ACC112 (cell line): ENCODE measurements around the gene TCF7L1.
"Not testable (repeated sequence)": the region's sequence is repeated elsewhere in the genome, so short reads cannot be mapped to it uniquely, and the experiment has no call there.

Experiments used
- H2AFZ ChIP-seq: fragments of 200-600 bp; sonication (generic); one replicate; pipeline ENCODE4 v1.6.0; 2017; ENCODE audit warnings: antibody characterized with exemption, low read length; ENCODE audit not compliant: unreplicated experiment
- H3K27ac ChIP-seq: fragments of 200-600 bp; sonication (generic); 2 replicates; pipeline ENCODE4 v1.5.1; 2014; ENCODE audit warnings: low read depth, mild to moderate bottlenecking, antibody characterized with exemption, low read length, moderate library complexity
- H3K27me3 ChIP-seq: fragments of 200-600 bp; sonication (generic); 2 replicates; pipeline ENCODE4 v1.6.1; 2014; ENCODE audit warnings: mild to moderate bottlenecking, antibody characterized with exemption, low read length, moderate library complexity, mixed read lengths; ENCODE audit not compliant: insufficient read depth
- H3K36me3 ChIP-seq: fragments of 200-600 bp; sonication (generic); 2 replicates; pipeline ENCODE4 v1.6.1; 2016; ENCODE audit warnings: mild to moderate bottlenecking, antibody characterized with exemption, low read length, moderate library complexity, mixed read lengths; ENCODE audit not compliant: insufficient read depth
- H3K4me1 ChIP-seq: fragments of 200-600 bp; sonication (generic); one replicate; pipeline ENCODE4 v1.6.1; 2016; ENCODE audit warnings: low read length, mixed read lengths; ENCODE audit not compliant: insufficient read depth, unreplicated experiment, control insufficient read depth
- H3K4me3 ChIP-seq: fragments of 200-600 bp; sonication (generic); 2 replicates; pipeline ENCODE4 v1.5.1; 2014; ENCODE audit warnings: mild to moderate bottlenecking, low read depth, low read length
- H3K79me2 ChIP-seq: fragments of 200-600 bp; sonication (generic); one replicate; pipeline ENCODE4 v1.6.0; 2016; ENCODE audit warnings: low read length; ENCODE audit not compliant: control insufficient read depth, unreplicated experiment, insufficient read depth

The TCF7L1 gene

DNA sequence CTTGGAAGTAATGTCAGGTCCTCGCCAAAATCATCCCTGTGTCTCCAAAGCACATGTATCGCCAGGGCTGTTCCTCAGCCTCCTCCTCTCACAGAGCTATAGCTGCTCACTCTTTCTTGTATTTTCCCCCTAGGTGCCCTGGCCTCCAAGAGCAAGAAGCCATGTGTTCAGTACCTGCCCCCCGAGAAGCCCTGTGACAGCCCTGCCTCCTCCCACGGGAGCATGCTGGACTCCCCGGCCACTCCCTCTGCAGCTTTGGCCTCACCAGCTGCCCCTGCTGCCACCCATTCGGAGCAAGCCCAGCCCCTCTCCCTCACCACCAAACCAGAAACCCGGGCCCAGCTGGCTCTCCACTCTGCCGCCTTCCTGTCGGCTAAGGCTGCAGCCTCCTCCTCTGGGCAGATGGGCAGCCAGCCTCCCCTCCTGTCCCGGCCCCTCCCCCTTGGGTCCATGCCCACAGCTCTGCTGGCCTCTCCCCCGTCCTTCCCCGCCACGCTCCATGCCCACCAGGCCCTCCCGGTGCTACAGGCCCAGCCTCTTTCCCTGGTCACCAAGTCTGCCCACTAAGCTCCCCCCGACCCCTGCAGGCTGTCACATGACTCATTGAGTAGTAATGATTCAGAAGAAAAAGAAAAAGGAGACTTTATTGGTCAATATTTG lies 175.8 kb downstream of the TCF7L1 start:
- no peaks in the 10 kb centered on the region for H3K36me3 ChIP-seq
- peaks cover 19% of the 10 kb centered on the region for H3K4me1 ChIP-seq
- no peak overlapping the region for H3K4me3 ChIP-seq
- H3K79me2 ChIP-seq: no peaks in the 10 kb centered on the region
- no peak overlapping the region for H2AFZ ChIP-seq
- no peak overlapping the region for H3K27ac ChIP-seq
- H3K27me3 ChIP-seq: no peaks in the 10 kb centered on the region

DNA sequence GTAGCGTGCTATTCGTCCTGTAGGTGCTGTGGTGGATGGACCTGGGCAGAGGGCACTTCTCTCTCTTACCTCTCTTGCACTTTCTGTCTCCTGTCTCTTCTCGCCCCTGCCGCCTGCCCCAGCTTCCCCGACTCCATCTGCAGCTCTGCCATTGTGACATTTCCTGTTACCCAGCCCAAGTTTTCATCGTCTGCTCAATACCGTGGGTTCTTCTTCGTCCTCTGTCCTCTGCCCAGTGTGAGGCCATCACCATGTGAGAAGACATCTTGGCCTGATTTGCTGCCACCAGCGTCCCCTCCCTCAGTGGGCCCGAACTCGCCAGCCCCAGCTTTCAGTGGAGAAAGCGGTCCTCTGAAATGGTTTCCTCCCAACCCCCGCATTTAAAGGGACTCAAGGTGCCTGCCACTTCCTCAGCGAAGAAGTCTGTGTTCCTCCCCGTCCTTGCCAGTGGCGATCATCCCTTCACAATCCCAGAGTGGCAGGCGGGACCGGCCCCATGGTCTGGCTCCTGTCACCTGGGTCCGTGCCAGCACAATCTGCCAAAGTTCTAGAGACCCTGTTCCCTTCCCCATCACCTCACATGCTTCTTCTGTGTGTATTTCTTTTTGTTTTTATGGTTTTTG lies 176.6 kb downstream of the TCF7L1 start:
- Histone ChIP-seq H3K27me3 (no peaks in the 10 kb centered on the region), H3K36me3 (no peaks in the 10 kb centered on the region), H3K27ac (no peak overlapping the region), H3K4me1 (peaks cover 27% of the 10 kb centered on the region), H3K4me3 (no peak overlapping the region), H3K79me2 (no peaks in the 10 kb centered on the region), H2AFZ (no peak overlapping the region)

DNA sequence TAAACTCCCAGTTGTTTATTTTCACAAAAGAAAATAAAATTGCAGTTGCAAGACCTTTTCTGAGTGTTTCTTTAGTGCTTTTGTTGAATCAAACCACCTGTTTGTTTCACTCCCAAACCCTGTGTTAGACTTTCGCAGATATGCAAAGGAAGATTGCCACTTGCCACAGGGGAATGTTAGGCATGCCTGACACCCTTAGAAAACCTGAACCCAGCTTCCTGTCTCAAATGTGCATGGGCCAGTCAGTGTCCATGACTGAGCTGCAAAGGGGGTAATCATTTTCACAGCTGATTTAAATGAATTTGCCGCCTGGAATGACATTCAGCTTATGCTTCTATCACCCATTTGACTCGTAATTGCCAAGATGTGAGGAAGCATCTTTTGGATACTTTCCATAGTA lies 177.1 kb downstream of the TCF7L1 start:
- Histone ChIP-seq H3K4me3 (no peak overlapping the region), H3K79me2 (no peaks in the 10 kb centered on the region), H3K27me3 (no peaks in the 10 kb centered on the region), H2AFZ (no peak overlapping the region), H3K27ac (no peak overlapping the region), H3K4me1 (peaks cover 27% of the 10 kb centered on the region), H3K36me3 (no peaks in the 10 kb centered on the region)

DNA sequence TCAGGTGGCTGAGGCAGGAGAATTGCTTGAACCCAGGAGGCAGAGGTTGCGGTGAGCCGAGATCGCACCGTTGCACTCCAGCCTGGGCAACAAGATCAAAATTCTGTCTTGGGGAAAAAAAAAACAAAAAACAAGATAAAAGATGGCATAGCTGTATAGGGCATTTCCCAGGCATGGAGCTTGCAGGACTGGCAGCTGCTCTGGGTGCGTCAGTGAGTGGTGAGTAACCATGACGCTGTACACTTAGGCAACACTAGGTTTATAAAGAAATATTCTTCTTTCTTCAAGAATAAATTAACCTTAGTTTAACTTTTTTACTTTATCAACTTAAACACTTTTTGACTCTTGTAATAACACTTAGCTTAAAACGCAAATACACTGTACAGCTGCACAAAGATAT lies 179.2 kb downstream of the TCF7L1 start:
- no peaks in the 10 kb centered on the region for H3K79me2 ChIP-seq
- no peak overlapping the region for H3K4me3 ChIP-seq
- H3K4me1 ChIP-seq: peaks cover 27% of the 10 kb centered on the region
- H3K27me3 ChIP-seq: no peaks in the 10 kb centered on the region
- H2AFZ ChIP-seq: no peak overlapping the region
- peaks cover 4% of the 10 kb centered on the region; the same call in 1 of the 2 replicates for H3K36me3 ChIP-seq
- peak overlapping the region; percentile 79 for H3K27ac ChIP-seq

DNA sequence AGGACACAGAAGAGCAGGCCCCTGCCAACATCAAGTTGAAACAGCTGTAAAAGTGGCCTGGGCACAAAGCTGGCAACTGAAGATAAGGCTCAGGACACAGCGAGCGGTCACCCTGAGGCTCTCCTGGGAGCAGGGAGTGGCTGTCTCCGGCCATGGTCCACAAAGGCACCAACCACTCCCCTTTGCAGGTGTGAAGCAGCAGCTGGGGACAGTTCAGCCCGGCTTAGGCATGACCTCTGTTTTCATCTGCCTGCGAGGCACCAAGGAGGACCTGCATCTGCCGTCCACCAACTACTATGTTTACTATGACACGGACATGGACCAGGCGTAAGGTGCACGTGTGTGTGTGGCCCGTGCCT lies 181.7 kb downstream of the TCF7L1 start:
- H2AFZ ChIP-seq: no peak overlapping the region

DNA sequence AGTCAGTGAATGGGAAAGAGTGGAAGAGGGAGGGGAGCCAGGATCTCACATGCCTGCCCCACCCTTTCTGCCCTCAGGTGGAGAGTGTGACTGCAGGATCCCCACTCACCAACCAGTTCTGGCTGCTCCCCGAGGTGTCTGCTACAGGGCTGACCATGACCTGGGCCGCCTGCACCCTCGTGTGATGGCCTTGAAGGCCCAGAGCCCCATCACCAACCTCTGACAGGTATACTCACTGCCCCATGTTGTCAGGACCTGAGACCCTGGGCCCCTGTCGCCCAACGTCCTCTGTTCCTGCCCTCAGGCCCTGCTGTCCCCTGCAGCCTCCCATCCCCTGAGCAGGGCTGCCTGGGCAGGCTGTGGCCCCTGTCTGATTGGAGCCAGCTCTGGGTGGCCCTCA lies 182.7 kb downstream of the TCF7L1 start:
- Histone ChIP-seq H3K36me3 (peaks cover 15% of the 10 kb centered on the region), H3K4me1 (peaks cover 20% of the 10 kb centered on the region), H3K79me2 (peaks cover 24% of the 10 kb centered on the region)
- not testable (repeated sequence) for H2AFZ ChIP-seq, H3K27me3 ChIP-seq, H3K27ac ChIP-seq, H3K4me3 ChIP-seq

More for the DNA sequence above, 181.7 kb downstream of the TCF7L1 start:
- Histone ChIP-seq H3K27ac (peak overlapping the region; percentile 79; the same call in 1 of the 2 replicates), H3K27me3 (no peaks in the 10 kb centered on the region), H3K4me1 (peaks cover 20% of the 10 kb centered on the region), H3K36me3 (peaks cover 7% of the 10 kb centered on the region; the same call in 1 of the 2 replicates), H3K4me3 (no peak overlapping the region), H3K79me2 (peaks cover 13% of the 10 kb centered on the region)

DNA sequence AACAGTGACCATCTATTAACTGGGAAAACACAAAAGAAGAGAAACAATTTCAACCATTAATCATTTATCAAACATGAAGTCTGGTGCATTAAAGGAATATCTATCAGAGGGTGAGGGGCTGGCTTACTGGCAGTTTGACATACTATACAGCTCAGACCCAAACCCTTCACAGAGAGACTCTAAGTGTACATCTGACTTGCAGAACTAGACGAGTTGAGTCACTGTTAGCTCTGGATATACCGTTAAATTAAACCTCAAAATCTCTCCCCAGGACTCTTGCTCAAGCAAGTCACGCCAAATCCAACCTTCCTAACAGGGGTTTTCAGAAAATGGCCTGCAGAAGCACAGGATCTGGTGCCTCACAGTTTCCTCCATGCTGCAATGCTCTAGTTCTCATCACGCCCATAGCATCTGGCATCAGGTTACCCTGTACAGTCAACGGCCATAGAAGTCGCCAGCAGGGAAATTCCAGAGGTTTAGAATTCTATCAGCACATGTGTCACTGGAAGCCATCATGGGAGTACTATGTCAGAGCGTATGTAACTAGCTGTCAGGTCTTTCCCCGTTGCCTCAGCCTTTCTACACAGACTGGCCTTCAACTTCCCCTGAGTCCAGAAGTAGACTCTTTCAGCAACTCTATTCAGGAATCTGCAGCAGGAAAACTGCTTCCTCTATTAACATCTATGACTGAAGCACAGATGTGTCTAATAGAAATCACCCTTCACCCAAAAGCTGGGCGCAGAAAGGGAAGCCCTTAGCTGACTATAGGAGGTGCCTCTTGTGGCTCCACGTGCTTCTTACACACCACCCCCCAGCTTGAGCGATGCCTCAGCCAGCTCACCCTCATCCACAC lies 185.3 kb downstream of the TCF7L1 start:
- Histone ChIP-seq H3K27ac (peak overlapping the region; percentile 14; the same call in 1 of the 2 replicates), H3K27me3 (no peaks in the 10 kb centered on the region), H3K79me2 (peaks cover 43% of the 10 kb centered on the region), H3K4me3 (no peak overlapping the region), H3K4me1 (peaks cover 14% of the 10 kb centered on the region), H2AFZ (no peak overlapping the region), H3K36me3 (peaks cover 34% of the 10 kb centered on the region)

DNA sequence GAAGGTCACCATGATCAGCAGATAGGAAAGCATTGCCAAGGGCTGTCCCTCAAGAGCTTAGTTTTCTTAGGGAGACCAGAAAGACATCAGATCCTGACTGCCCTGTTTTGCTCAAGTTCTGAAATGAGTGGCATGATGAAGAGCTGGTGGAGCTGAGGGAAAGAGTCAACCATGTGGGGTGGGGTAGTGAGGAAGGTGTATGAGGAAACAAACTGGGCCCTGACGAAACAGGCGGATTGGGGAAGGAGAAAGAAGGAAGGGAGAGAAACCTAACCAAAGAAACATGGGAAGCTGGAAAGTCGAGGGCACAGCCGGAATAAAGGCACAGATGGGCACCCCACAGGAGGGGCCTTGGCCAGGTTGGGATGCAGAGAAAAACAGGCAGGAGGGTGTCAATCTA lies 186.6 kb downstream of the TCF7L1 start:
- Histone ChIP-seq H2AFZ (no peak overlapping the region), H3K27me3 (no peaks in the 10 kb centered on the region), H3K79me2 (peaks cover 54% of the 10 kb centered on the region), H3K36me3 (peaks cover 45% of the 10 kb centered on the region), H3K4me1 (peaks cover 4% of the 10 kb centered on the region), H3K27ac (no peak overlapping the region), H3K4me3 (no peak overlapping the region)

DNA sequence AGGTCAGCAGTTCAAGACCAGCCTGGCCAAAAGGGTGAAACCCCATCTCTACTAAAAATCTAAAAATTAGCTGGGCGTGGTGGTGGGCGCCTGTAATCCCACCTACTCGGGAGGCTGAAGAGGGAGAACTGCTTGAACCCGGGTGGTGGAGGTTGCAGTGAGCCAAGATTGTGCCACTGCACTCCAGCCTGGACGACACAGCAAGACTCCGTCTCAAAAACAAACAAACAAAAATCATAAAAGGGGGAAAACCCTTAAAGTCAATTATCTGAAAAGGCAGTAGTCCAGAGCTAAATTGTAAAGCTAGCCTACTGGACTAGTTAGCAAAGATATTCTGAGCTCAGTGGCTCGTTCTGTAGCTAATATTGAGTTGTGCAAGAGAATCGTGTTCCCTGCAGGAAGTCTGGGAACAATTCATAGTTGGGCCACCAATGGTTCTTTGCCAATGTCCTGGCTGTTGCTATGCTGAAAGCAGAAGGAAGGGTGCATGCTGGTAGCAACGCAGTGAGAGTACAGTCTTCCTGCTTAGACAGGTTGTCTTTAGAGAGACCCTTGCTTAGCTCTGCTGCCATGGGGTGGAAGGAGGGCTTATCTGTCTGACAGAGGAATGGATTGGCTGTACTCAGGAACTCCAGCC lies 190.3 kb downstream of the TCF7L1 start:
- H3K4me1 ChIP-seq: peaks cover 16% of the 10 kb centered on the region
- H3K27ac ChIP-seq: no peak overlapping the region
- H3K36me3 ChIP-seq: peaks cover 56% of the 10 kb centered on the region
- H3K79me2 ChIP-seq: peaks cover 80% of the 10 kb centered on the region
- H3K4me3 ChIP-seq: no peak overlapping the region
- no peaks in the 10 kb centered on the region for H3K27me3 ChIP-seq
- no peak overlapping the region for H2AFZ ChIP-seq

DNA sequence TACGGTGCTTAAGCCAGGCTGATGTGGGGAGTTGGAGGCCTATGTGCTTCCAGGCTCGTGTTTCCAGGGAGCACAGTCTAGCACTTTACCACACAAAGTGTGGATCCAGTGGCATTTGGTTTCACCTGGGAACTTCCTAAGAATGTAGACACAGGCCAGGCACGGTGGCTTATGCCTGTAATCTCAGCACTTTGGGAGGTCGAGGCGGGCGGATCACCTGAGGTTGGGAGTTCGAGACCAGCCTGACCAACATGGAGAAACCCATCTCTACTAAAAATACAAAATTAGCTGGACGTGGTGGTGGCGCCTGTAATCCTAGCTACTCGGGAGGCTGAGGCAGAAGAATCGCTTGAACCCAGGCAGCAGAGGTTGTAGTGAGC lies 190.8 kb downstream of the TCF7L1 start:
- not testable (repeated sequence) for H3K27ac ChIP-seq, H2AFZ ChIP-seq, H3K27me3 ChIP-seq, H3K4me3 ChIP-seq
- H3K36me3 ChIP-seq: peaks cover 56% of the 10 kb centered on the region
- H3K4me1 ChIP-seq: peaks cover 16% of the 10 kb centered on the region
- H3K79me2 ChIP-seq: peaks cover 75% of the 10 kb centered on the region
